Measurements from ENCODE around the gene PWWP2B. TPM values are rescaled to one million over a fixed set of nuclear protein-coding genes. Genes with fewer than 3 reads are reported as not detected.

The PWWP2B gene
- total RNA-seq, 2 experiments from 2014 or later = 16.6 to 17.1 TPM

DNA sequence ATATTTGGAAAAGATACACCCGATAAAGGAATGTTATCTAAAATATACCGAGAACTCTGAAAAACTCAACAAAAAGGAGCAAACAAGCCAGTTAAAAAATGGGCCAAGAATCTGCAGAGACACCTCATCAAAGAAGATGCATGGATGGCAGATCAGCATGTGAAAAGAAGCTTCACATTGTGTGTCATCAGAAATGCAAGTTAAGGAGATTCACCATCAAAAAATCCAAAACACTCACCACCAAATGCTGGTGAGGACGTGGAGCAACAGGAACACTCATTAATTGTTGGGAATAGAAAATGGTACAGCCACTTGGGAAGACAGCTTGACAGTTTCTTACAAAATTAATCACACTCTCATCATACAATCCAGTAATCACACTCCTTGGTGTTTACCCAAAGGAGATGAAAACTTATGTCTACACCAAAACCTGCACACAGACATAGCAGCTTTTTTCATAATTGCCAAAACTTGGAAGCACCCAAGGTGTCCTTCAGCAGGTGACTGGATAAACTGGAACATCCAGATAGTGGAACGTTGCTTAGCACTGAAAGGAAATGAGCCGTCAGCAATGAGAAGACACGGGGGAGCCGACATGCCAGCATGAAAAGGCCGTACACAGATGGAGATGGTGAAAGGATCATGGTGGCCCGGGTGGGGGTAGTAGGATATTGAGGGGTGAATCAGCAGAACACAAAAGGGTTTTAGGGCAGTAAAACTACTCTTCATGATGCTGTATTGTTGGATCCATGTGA lies 27.9 kb upstream of the PWWP2B start:
- peaks cover 2% of the 10 kb centered on the region for H3K9me3 Mint-ChIP-seq
- ATAC-seq (ENCODE audit: low read depth) = no peak
- no peak overlapping the region for H3K27ac Mint-ChIP-seq
- H3K4me1 Mint-ChIP-seq = peaks cover 8% of the 10 kb centered on the region
- H3K4me3 Mint-ChIP-seq = no peak overlapping the region
- POLR2A ChIA-PET = no interaction called here
- peaks cover 8% of the 10 kb centered on the region for H3K36me3 Mint-ChIP-seq
- no peaks in the 10 kb centered on the region for H3K27me3 Mint-ChIP-seq
- no peak for DNase-seq

DNA sequence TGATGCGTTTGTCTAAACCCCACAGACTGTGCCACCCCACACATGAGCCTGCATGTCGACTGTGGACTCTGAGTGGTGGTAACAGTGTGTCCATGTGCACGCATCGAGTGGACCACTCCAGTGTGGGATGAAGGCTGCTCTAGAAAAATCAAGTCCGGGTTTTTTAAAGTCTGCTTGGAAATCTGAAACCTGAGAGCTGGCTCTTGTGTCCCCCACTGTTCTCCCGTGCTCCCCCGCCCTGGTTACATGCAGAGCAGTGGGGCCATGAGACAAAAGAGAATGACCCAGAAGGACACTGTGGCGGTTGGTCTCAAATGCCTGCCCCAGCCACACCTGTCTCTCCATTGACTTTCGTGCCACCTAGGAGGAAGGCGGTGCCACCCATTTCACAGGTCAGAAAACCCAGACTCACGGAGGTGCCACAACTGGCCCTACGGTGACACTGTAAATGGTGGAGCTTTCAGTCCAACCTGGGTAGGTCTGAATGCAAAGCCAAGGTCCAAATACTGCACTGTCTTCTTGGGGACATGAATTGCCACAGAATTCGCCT lies 27.3 kb upstream of the PWWP2B start:
- H3K4me3 Mint-ChIP-seq = no peak overlapping the region
- ATAC-seq (ENCODE audit: low read depth) = no peak
- H3K9me3 Mint-ChIP-seq = no peaks in the 10 kb centered on the region
- no peak overlapping the region for H3K27ac Mint-ChIP-seq
- no peaks in the 10 kb centered on the region for H3K27me3 Mint-ChIP-seq
- peaks cover 3% of the 10 kb centered on the region for H3K36me3 Mint-ChIP-seq
- no peak for DNase-seq
- POLR2A ChIA-PET = no interaction called here
- H3K4me1 Mint-ChIP-seq = peaks cover 7% of the 10 kb centered on the region

DNA sequence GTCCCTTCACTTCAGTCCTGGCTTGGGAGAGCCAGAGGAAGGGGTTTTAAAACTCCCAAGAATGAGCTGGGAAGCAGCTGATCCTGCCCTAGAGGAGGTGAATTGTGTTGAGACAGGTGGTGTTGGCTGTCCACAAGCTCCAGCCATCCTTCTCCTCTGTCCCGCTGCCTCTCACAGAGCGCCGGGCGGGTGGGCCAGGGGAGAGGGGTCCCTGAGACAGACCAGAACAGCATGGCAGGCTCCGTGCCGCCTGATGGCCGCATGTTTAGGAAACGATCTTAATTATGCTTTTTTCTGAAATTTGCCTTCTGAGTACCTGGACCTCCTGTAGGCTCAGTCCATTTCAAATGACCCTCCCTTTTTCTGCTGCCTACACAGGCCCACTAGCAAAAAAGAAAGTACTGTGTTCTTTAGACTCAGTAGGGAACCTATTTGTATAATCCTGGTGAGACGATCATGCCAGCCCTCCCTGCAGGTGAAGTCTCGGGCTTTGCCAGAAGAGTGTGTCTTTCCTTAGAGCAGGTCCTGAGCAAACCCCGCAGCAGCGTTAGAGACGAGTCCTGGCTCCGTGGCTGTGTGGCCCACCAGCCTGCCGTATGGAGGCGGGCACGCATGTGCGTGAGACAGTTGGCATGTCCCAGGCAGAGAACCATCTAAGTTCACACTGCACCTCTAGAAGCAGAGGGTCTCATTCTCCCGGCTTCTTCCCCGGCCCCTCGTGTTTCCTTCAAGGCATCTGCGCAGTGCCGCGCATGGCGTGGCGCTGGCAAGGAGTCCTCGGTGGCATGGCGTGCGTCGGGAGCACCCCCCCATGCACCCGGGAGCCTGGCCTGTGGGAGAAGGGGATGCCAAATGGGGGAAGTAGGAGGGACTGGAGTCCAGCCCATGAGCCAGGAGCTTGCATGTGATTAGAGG lies 26.3 kb upstream of the PWWP2B start:
- ATAC-seq (ENCODE audit: low read depth) (no peak), DNase-seq (no peak)
- Mint-ChIP-seq H3K27ac (no peak overlapping the region), H3K27me3 (no peaks in the 10 kb centered on the region), H3K4me3 (no peak overlapping the region), H3K9me3 (no peaks in the 10 kb centered on the region), H3K4me1 (peaks cover 7% of the 10 kb centered on the region), H3K36me3 (no peaks in the 10 kb centered on the region)
- POLR2A ChIA-PET = no interaction called here

DNA sequence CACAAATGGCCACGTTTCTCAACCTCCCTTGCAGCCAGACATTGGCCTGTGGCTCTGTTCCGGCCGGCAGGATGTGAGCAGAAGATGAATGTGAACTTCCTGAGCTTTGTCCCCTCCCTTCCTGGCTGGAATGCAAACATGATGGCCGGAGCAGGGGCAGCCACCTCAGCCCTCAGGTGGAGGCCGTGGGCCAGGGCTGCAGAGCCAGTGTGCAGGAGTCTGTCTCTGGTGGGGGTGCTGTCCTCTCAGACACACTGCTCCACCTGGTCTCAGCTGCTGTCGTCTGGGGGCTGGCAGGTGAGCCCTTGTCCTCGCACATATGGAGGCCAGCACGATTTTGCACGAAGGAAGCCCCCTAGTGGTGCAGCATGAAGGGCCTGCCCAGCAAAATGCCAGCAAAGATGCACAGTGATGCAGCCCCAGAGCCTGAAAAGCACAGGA lies 25.3 kb upstream of the PWWP2B start:
- no peaks in the 10 kb centered on the region for H3K9me3 Mint-ChIP-seq
- no peak overlapping the region for H3K27ac Mint-ChIP-seq
- H3K36me3 Mint-ChIP-seq = no peaks in the 10 kb centered on the region
- ATAC-seq (ENCODE audit: low read depth) (peak; percentile 30), DNase-seq (peak; percentile 45)
- peaks cover 7% of the 10 kb centered on the region for H3K4me1 Mint-ChIP-seq
- H3K4me3 Mint-ChIP-seq = no peak overlapping the region
- POLR2A ChIA-PET = no interaction called here
- H3K27me3 Mint-ChIP-seq = no peaks in the 10 kb centered on the region

DNA sequence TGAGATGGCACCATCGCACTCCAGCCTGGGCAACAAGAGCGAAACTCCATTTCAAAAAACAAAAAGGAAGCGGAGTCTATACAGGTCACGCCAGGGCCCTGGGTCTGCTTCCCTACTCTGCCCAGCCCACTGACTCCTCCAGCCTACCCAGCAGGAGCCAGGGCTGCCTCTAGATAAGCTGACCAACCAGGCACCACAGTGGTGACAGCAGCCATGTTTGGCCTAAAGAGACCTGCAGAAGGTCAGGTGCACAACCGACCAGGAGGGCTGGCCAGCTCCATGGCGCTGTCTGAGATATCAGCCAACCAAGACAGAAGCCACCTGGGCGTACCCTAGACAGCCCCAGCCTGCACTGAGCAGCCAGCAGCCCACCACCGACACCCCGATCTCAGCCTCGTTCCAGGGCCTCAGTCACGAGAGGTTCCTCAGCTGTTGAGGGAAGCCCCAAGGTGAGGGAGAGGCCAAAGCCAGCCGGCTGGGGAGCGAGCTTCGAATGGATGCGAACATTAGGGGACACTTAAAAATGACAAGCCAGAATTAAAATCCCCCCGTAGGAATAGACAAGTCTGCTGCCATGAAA lies 24.4 kb upstream of the PWWP2B start:
- Mint-ChIP-seq H3K9me3 (no peaks in the 10 kb centered on the region), H3K4me3 (no peak overlapping the region), H3K27ac (no peak overlapping the region), H3K27me3 (no peaks in the 10 kb centered on the region), H3K36me3 (no peaks in the 10 kb centered on the region), H3K4me1 (peaks cover 7% of the 10 kb centered on the region)
- DNase-seq (peak; percentile 15), ATAC-seq (ENCODE audit: low read depth) (no peak)
- POLR2A ChIA-PET = no interaction called here

DNA sequence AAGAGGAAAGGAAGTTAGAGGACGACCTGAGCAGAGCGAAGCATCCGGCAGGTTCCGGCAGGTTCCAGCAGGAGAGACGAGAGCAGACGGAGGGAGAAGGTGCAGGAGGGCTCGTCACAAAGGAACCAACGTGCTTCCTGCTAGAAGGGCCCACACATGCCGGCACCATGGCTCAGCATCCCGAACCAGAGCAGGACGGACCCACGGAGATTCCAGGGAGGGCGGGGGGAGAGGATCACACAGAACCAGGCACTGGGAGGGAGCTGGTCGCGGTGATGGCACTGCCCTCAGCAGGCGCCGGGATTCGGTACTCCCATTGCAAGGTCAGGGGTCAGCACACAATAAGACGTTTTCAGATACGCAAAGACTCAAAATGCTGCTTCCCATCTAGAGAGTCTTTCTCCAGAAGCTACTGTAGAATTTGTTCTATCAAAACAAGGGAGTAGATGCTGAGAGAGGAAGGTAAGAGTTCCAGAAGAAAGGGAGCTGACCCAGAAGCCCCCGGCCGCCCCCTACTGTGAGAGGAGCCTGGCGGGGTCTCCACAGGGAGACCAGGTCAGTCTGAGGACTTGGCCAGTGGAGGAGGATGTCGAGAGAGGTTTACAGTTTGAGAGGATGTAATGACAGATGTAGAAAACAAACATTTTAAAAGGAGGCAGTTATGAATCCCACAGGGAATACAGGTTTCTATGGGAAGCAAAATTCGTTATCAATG lies 23.6 kb upstream of the PWWP2B start:
- H3K27me3 Mint-ChIP-seq = no peaks in the 10 kb centered on the region
- POLR2A ChIA-PET = no interaction called here
- no peaks in the 10 kb centered on the region for H3K9me3 Mint-ChIP-seq
- no peaks in the 10 kb centered on the region for H3K36me3 Mint-ChIP-seq
- DNase-seq = peak; percentile 22
- no peak overlapping the region for H3K4me3 Mint-ChIP-seq
- peaks cover 7% of the 10 kb centered on the region for H3K4me1 Mint-ChIP-seq
- ATAC-seq (ENCODE audit: low read depth) = no peak
- no peak overlapping the region for H3K27ac Mint-ChIP-seq

DNA sequence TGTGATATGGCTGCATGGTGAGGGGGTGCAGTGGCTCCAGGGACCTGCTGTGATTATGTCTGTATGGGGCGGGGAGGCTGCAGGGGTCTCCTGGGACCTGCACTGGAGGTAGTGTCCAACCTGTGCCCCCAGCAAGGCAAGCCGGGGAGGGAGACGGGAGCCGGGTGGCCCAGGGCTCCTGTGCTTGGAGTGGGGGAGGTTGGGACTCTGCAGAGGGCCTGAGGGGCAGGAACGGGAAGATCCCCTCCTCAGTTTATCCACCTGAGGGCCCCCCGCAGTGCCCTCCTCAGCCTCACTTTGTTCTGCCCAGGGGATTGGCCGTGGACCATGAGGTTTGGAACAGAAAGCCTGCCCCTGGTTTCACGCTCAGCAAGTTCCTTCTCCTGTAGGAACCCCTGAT lies 22.8 kb upstream of the PWWP2B start:
- Mint-ChIP-seq H3K27ac (no peak overlapping the region), H3K36me3 (no peaks in the 10 kb centered on the region), H3K9me3 (no peaks in the 10 kb centered on the region), H3K4me1 (peaks cover 7% of the 10 kb centered on the region), H3K27me3 (no peaks in the 10 kb centered on the region), H3K4me3 (no peak overlapping the region)
- ATAC-seq (ENCODE audit: low read depth) (no peak), DNase-seq (peak; percentile 24)
- POLR2A ChIA-PET = no interaction called here

DNA sequence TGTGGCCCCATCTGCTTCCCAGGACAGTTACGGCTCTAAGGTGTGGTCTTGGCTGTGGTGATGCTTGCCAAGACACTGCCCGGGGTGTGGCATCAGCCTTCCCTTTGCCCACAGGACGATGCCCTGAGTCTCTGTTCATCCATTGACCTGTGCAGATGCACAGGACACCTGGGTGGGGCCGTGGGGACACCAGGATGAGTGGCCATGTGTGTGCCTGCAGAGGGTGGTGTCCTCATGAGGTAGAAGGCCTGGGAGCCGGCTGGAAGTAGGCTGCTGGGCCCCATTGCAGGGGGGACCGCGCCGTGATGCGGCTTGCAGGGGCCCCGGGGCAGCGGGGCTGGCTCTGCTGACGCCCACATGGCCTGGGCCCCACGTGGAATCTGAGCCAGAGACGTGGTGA lies 22.4 kb upstream of the PWWP2B start:
- no peak overlapping the region for H3K4me3 Mint-ChIP-seq
- H3K27me3 Mint-ChIP-seq = no peaks in the 10 kb centered on the region
- H3K27ac Mint-ChIP-seq = no peak overlapping the region
- DNase-seq = peak; percentile 20
- ATAC-seq (ENCODE audit: low read depth) = no peak
- no peaks in the 10 kb centered on the region for H3K9me3 Mint-ChIP-seq
- peaks cover 7% of the 10 kb centered on the region for H3K4me1 Mint-ChIP-seq
- POLR2A ChIA-PET = no interaction called here
- no peaks in the 10 kb centered on the region for H3K36me3 Mint-ChIP-seq

DNA sequence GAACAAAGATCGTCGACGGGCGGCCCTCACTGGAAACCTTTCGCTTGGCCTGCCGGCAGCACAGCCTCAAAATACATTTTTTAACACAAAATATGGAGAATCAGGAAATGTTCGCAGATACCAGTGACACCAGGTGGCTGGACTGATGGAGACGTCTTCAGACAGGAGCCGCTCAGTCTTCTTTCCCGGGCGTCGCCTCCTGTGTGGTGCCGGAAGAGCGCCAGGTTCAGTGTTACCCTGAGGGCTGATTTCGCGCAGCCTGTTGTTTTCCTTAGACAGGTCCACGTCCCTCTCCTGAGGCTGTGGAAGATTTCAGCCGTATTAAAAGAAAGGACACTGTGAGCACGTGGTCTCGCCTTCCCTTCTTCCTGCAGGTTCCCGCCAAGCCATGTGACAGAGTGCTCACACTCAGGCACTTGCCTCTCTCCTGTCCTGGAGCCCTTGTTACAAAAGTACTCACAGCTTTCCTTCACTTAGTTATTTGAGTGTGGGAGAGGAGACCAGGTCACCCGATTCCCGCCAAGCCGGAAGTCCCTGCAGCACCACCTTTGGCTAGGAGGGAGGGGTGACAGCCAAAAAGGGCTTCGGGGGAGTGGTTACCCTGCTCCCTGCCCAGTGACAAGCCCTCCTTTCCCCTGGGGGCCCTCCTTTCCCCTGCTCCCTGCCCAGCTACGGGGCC lies 21.7 kb upstream of the PWWP2B start:
- ATAC-seq (ENCODE audit: low read depth) (no peak), DNase-seq (peak; percentile 22)
- H3K4me1 Mint-ChIP-seq = peaks cover 7% of the 10 kb centered on the region
- no peaks in the 10 kb centered on the region for H3K9me3 Mint-ChIP-seq
- H3K27me3 Mint-ChIP-seq = no peaks in the 10 kb centered on the region
- no peak overlapping the region for H3K4me3 Mint-ChIP-seq
- H3K27ac Mint-ChIP-seq = no peak overlapping the region
- POLR2A ChIA-PET = no interaction called here
- H3K36me3 Mint-ChIP-seq = no peaks in the 10 kb centered on the region

DNA sequence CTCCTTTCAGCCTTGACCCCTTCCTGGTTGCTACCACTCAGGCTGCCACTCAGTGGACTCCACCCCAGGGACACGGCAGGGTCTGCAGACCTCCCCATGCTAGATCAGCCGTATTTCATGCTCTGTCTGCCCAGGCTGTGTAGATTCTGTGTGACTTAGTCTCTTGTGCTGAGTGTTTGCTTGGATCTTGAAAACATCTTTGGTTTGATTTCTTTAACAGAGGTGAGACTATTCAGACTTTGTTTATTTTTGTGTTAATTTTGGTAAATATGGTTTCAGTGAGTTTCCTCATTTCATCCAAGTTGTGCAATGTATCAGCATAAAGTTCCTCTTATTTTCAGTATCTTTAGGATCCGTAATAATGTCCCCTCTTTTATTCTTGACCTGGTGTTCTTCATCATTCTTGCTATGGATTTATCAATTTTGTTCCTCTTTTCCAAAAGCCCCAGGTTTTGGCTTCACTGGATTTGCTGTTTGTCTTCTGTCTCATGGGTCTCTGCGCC lies 21.2 kb upstream of the PWWP2B start:
- ATAC-seq (ENCODE audit: low read depth) = no peak
- Mint-ChIP-seq H3K4me1 (peaks cover 7% of the 10 kb centered on the region), H3K36me3 (no peaks in the 10 kb centered on the region), H3K27me3 (no peaks in the 10 kb centered on the region), H3K27ac (no peak overlapping the region), H3K4me3 (no peak overlapping the region), H3K9me3 (no peaks in the 10 kb centered on the region)
- no peak for DNase-seq
- POLR2A ChIA-PET = no interaction called here

DNA sequence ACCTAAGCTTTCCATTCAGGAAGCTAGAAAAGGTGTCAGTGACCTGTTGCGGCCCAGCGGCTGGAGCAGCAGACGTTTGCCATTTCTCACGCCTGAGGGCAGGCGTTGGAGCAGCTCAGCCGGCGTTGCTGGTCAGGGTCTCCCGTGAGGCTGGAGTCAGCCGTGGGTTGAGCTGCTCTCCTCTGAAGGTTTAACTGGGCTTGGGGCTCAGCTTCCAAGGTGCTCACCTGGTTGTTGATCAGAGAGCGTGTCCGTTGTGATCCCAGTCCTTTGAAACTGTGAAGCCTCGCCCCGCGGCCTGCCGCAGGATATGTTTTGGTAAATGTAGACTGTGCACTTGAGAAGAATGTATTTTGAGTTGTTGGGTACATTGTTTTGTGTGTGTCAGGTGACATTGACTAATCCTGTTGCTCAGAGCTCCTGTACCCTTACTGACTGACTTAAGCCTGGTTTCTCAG lies 20.6 kb upstream of the PWWP2B start:
- DNase-seq (peak; percentile 19), ATAC-seq (ENCODE audit: low read depth) (no peak)
- Mint-ChIP-seq H3K36me3 (no peaks in the 10 kb centered on the region), H3K9me3 (no peaks in the 10 kb centered on the region), H3K27ac (no peak overlapping the region), H3K4me3 (no peak overlapping the region), H3K27me3 (no peaks in the 10 kb centered on the region), H3K4me1 (peaks cover 6% of the 10 kb centered on the region)
- POLR2A ChIA-PET = no interaction called here

DNA sequence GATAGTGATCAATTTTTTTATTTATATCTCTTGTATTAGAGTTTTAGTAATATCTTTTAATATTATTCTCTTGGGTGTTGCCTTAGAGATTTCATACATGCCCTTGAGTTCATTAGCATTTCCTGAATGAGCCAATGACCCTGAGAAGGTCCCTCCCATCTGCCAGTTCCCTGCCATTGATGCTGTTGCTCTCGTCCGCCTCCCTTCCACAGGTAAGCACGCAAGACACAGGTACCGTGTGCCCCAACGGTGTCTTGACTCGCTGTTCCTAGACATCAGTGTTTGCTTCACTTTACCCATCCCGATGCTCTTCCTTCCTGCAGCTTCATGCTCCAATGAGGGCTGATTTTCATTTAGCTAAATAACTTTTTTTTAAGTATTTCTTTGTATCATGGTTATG lies 19.7 kb upstream of the PWWP2B start:
- H3K4me3 Mint-ChIP-seq = no peak overlapping the region
- H3K27ac Mint-ChIP-seq = no peak overlapping the region
- ATAC-seq (ENCODE audit: low read depth) (no peak), DNase-seq (no peak)
- POLR2A ChIA-PET = no interaction called here
- H3K27me3 Mint-ChIP-seq = no peaks in the 10 kb centered on the region
- no peaks in the 10 kb centered on the region for H3K9me3 Mint-ChIP-seq
- peaks cover 1% of the 10 kb centered on the region for H3K36me3 Mint-ChIP-seq
- H3K4me1 Mint-ChIP-seq = peaks cover 9% of the 10 kb centered on the region
